OCI-LY3 (cell line): ENCODE results near the gene EDN2.

Experiments used
- H2AFZ ChIP-seq: fragments of 200-600, 300-600 bp; shearing (Covaris generic); 2 replicates; pipeline ENCODE4 v1.6.0; 2014; ENCODE audit warnings: antibody characterized with exemption, low read depth, low read length
- H3K27ac ChIP-seq: fragments of 200-600, 300-600 bp; sonication (generic); 2 replicates; pipeline ENCODE4 v1.5.1; 2014; ENCODE audit warnings: mild to moderate bottlenecking, low read length, moderate library complexity, mixed read lengths
- H3K27me3 ChIP-seq: fragments of 200-600, 300-600 bp; sonication (generic); 2 replicates; pipeline ENCODE4 v1.6.1; 2014; ENCODE audit warnings: low read depth, low read length, mixed read lengths
- H3K36me3 ChIP-seq: fragments of 200-600, 300-600 bp; sonication (generic); replicated peaks from 2 replicates; pipeline ENCODE3; 2014; ENCODE audit warnings: low read depth, low read length, mixed read lengths
- H3K4me1 ChIP-seq: fragments of 300-600, 200-600 bp; sonication (generic); 2 replicates; pipeline ENCODE4 v1.6.1; 2014; ENCODE audit warnings: low read length, mixed read lengths
- H3K4me2 ChIP-seq: fragments of 200-600, 300-600 bp; sonication (generic); 2 replicates; pipeline ENCODE4 v1.6.1; 2014; ENCODE audit warnings: low read length, mixed read lengths
- H3K4me3 ChIP-seq: fragments of 300-600, 200-600 bp; sonication (generic); 2 replicates; pipeline ENCODE4 v1.5.1; 2014; ENCODE audit warnings: antibody characterized with exemption, mild to moderate bottlenecking, low read length, moderate library complexity
- H3K79me2 ChIP-seq: fragments of 300-600, 200-600 bp; shearing (Covaris generic); 2 replicates; pipeline ENCODE4 v1.6.1; 2014; ENCODE audit warnings: mild to moderate bottlenecking, low read length, mixed read lengths
- H3K9ac ChIP-seq: fragments of 300-600, 200-600 bp; shearing (Covaris generic); 2 replicates; pipeline ENCODE4 v1.6.0; 2014; ENCODE audit warnings: mild to moderate bottlenecking, low read length, moderate library complexity
- H3K9me3 ChIP-seq: fragments of 200-600, 300-600 bp; shearing (Covaris generic); 2 replicates; pipeline ENCODE4 v1.6.1; 2014; ENCODE audit warnings: low read length, mixed read lengths; ENCODE audit not compliant: insufficient read depth
- H4K20me1 ChIP-seq: fragments of 200-600, 300-600 bp; sonication (generic); 2 replicates; pipeline ENCODE4 v1.6.1; 2016; ENCODE audit warnings: low read length, mixed read lengths; ENCODE audit not compliant: insufficient read depth
- EZH2phosphoT487 ChIP-seq: fragments of 200-600 bp; shearing (Covaris generic); IDR thresholded peaks from 2 replicates; pipeline ENCODE4 v1.6.1; 2018; ENCODE audit warnings: antibody characterized with exemption, mixed run types, low read depth
- TF ChIP-seq, protein P1 (sequence below): fragments of 200-600, 300-600 bp; sonication (generic); IDR thresholded peaks from 2 replicates; pipeline ENCODE4 v1.5.1; 2014; ENCODE audit warnings: antibody characterized with exemption, low read length, low read depth

The EDN2 gene

DNA sequence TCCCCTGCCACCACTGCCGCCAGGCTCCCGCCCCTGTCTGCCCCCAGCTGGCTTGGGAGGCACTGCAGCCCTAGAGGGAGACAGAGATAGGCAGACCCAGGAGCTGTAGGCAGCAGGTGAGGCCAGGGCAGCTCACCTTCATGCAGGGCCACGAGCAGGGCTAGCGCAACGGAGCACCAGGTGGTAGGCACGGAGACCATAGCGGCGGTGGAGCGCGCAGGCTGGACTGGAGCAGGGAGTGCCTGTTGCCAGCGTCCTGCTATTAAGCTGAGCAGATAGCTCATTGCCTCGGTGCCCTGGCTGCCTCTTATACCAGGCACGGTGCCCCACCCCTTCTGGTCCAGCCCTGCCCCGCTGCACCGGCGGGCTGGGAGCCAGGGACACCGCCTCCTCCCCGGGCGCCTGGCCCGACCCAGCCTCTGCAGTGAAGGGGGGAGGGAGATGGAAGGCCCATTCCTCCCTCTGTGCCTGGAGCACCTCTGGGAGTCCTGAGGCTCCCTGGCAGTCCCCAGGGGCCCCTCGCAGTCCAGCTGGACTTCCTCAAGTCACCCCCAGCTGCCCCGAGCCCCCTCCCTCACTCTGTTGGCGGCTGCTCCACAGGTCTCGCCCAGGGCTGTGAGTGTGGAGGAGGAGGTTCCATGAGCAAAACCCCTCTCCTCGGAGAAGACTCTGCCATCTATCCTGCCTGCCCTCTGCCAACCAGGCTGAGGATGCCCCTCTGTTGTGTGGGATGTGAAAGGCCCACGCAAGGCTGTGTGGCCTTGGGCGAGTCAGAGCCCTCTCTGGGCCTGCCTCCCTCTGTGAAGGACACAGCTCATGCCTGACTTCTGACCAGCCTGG, at the start of gene EDN2:
TSS of gene EDN2 (minus strand) at position 282 of the 840 bp plus-strand sequence. CDS start at position 200, 82 bp downstream.
- Histone ChIP-seq H3K79me2 (no peaks in the 10 kb centered on the region), H3K27me3 (no peaks in the 10 kb centered on the region), H3K4me3 (no peak within 1 kb of the TSS), H3K27ac (no peak within 1 kb of the TSS; the same call in 1 of the 2 replicates), H3K36me3 (no peaks in the 10 kb centered on the region), H3K4me1 (peaks cover 67% of the 10 kb centered on the region), H3K9me3 (no peaks in the 10 kb centered on the region), H4K20me1 (no peaks in the 10 kb centered on the region), H2AFZ (no peak within 1 kb of the TSS), H3K9ac (no peak within 1 kb of the TSS; the same call in 1 of the 2 replicates), H3K4me2 (0 out of 2 replicates have a peak within 1 kb of the TSS, but pooled peaks have one; percentile 99)
- no peak for TF ChIP-seq EZH2phosphoT487
- TF ChIP-seq, protein P1, sequence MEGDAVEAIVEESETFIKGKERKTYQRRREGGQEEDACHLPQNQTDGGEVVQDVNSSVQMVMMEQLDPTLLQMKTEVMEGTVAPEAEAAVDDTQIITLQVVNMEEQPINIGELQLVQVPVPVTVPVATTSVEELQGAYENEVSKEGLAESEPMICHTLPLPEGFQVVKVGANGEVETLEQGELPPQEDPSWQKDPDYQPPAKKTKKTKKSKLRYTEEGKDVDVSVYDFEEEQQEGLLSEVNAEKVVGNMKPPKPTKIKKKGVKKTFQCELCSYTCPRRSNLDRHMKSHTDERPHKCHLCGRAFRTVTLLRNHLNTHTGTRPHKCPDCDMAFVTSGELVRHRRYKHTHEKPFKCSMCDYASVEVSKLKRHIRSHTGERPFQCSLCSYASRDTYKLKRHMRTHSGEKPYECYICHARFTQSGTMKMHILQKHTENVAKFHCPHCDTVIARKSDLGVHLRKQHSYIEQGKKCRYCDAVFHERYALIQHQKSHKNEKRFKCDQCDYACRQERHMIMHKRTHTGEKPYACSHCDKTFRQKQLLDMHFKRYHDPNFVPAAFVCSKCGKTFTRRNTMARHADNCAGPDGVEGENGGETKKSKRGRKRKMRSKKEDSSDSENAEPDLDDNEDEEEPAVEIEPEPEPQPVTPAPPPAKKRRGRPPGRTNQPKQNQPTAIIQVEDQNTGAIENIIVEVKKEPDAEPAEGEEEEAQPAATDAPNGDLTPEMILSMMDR: peak; percentile 38

DNA sequence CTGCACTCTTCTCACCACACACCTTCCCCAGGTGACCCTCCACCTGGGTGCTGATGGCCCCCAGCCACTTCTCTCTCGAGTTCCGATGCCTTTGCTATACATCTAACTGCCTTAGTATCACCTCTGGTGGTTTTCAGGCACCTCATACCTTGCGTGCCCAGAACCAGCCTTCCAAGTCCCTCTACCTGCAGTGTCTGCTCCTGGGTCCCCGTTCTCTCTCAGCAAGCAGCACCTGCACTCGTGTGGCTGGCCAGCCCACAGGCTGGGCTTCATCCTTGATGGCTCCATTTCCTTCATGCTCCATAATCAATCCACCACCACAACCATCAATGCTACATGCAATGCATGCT, 49.2 kb upstream of the EDN2 start:
- Histone ChIP-seq H3K27me3 (no peaks in the 10 kb centered on the region), H3K36me3 (peaks cover 38% of the 10 kb centered on the region), H3K9ac (no peak overlapping the region), H3K27ac (no peak overlapping the region), H3K4me3 (no peak overlapping the region), H4K20me1 (peaks cover 48% of the 10 kb centered on the region), H3K9me3 (no peaks in the 10 kb centered on the region), H3K4me2 (no peak overlapping the region), H3K4me1 (no peaks in the 10 kb centered on the region), H3K79me2 (peaks cover 59% of the 10 kb centered on the region), H2AFZ (no peak overlapping the region)
- TF ChIP-seq, protein P1: no peak
- no peak for TF ChIP-seq EZH2phosphoT487

DNA sequence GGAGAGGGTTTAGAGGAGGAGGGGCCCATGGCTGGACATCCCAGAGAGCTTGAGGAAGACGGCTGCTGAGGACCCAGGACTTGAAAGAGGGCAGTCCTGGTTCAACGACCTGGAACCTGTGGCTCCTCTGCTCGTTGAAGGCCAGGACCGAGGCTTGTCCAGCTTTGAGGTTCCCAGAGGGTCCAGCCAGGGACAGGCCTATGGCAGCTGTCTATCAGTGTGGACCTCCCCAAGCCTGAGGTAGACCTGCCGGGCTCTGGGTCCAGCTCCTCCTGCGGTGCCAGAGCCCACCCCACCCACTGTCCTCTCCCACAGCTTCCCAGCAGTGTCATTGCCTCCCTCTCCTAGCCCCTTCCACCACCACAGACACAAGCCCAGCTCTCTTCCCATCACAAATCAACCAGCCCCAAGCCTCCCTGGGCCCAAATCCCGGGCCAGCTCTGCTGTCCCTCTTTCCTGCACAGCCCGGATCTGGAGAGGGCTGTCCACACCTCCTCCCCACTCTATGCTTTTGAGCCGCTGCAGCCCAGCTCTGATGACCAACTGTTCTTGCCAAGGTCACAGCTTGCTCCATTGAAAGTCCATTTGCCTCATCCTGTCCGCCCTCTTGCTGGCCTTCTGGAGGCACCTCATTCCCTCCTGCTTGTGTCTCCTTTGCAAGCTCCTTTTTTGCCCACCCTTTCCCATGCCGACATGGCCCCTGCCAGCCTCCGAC, 48.7 kb upstream of the EDN2 start:
- Histone ChIP-seq H3K27ac (no peak overlapping the region), H3K27me3 (no peaks in the 10 kb centered on the region), H4K20me1 (peaks cover 47% of the 10 kb centered on the region), H3K9ac (no peak overlapping the region), H3K4me1 (no peaks in the 10 kb centered on the region), H2AFZ (no peak overlapping the region), H3K36me3 (peaks cover 35% of the 10 kb centered on the region), H3K4me2 (no peak overlapping the region), H3K79me2 (peaks cover 57% of the 10 kb centered on the region), H3K4me3 (no peak overlapping the region), H3K9me3 (no peaks in the 10 kb centered on the region)
- TF ChIP-seq, protein P1: no peak
- TF ChIP-seq EZH2phosphoT487: no peak

DNA sequence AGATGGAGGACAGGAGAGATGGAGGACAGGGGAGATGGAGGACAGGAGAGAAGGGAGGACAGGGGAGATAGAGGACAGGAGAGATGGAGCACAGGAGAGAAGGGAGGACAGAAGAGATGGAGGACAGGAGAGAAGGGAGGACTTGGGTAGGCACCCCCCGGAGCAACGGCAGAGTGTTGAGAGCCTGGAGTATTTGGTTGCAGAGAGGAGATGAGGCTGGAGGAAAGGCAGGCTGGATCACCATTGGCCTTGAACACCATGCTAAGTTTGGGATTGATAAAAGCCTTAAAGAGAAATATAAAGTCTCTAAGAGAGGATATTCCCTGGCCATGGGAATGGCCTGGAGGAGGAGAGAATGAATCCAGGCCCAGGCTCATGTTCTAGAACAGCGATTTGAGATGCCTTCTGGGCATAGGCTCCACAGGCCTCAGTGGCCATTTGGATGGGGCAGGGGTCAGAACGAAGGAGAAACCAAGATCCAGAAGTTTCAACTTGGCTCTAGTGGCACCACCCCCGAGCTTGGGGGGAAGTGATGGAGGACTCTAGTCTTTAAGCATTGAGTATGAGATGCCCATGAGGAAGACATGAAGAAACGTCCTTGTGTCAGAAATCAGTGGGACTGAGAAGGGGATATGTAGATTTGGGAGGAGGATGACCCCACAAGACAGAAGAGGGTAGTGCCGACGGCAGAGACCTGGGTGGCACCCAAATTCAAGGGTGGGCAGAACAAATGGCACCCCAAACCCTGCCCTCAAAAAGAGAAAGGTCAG, 47.9 kb upstream of the EDN2 start:
- no peaks in the 10 kb centered on the region for H3K27me3 ChIP-seq
- no peaks in the 10 kb centered on the region for H3K9me3 ChIP-seq
- peaks cover 40% of the 10 kb centered on the region for H4K20me1 ChIP-seq
- peaks cover 51% of the 10 kb centered on the region for H3K79me2 ChIP-seq
- no peak overlapping the region for H3K27ac ChIP-seq
- H3K9ac ChIP-seq: no peak overlapping the region
- no peaks in the 10 kb centered on the region for H3K4me1 ChIP-seq
- peaks cover 34% of the 10 kb centered on the region for H3K36me3 ChIP-seq
- no peak overlapping the region for H2AFZ ChIP-seq
- no peak overlapping the region for H3K4me3 ChIP-seq
- no peak overlapping the region for H3K4me2 ChIP-seq
- TF ChIP-seq EZH2phosphoT487: no peak
- TF ChIP-seq, protein P1: no peak
